Measurements from ENCODE around the gene PCDHGA5.

GRCh38 chr5:141319202-141319601, 44.8 kb upstream of the PCDHGA5 start:
- TF ChIP-seq CTCF (IDR thresholded peaks at IDR 0.05) (no peak), POLR2AphosphoS5 (IDR thresholded peaks at IDR 0.05) (no peak), POLR2A (IDR thresholded peaks at IDR 0.05) (no peak)
